ENCODE results near the gene TADA3.

Gene TADA3

DNA sequence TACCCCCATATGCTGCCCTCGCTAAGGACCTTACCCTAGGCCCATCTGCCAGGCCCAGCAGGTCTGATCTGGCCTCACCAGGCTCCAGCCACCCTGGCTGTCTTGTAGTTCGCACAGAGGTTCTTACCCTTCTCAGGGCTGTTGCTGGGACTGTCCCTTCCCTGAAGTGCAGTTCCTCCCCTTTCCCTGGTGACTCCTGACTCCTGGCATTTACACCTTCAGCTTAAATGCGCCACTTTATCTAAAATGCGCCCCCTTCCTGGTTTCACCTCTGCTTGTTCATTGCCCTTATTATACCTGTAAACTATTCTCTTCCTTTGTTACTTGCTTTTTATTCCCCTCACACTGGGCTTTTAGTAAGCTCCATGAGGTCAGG lies 17.0 kb upstream of the TADA3 start:
- H3K9ac ChIP-seq (ENCODE audit: insufficient read length, low read depth) = peak overlapping the region; percentile 84
- no peak overlapping the region for H3K4me3 ChIP-seq (ENCODE audit: insufficient read length, low read depth)
- H3K36me3 ChIP-seq (ENCODE audit: insufficient read depth, insufficient read length, low read length) = peaks cover 42% of the 10 kb centered on the region
- peaks cover 6% of the 10 kb centered on the region for H3K4me1 ChIP-seq (ENCODE audit: insufficient read depth, insufficient read length)
- no peak for DNase-seq (ENCODE audit: low read depth, low spot score)
- TF ChIP-seq SUZ12 (IDR thresholded peaks at IDR 0.05; ENCODE audit: extremely low read depth, insufficient read depth, insufficient read length) (no peak), ZNF274 (IDR thresholded peaks at IDR 0.05; ENCODE audit: low read depth, low read length) (no peak), YY1 (IDR thresholded peaks at IDR 0.05; ENCODE audit: insufficient read depth, insufficient read length) (no peak)
- H3K9me3 ChIP-seq (ENCODE audit: insufficient read depth, low read length) = no peaks in the 10 kb centered on the region
- H3K27me3 ChIP-seq (ENCODE audit: insufficient read depth, insufficient read length) = peaks cover 17% of the 10 kb centered on the region

DNA sequence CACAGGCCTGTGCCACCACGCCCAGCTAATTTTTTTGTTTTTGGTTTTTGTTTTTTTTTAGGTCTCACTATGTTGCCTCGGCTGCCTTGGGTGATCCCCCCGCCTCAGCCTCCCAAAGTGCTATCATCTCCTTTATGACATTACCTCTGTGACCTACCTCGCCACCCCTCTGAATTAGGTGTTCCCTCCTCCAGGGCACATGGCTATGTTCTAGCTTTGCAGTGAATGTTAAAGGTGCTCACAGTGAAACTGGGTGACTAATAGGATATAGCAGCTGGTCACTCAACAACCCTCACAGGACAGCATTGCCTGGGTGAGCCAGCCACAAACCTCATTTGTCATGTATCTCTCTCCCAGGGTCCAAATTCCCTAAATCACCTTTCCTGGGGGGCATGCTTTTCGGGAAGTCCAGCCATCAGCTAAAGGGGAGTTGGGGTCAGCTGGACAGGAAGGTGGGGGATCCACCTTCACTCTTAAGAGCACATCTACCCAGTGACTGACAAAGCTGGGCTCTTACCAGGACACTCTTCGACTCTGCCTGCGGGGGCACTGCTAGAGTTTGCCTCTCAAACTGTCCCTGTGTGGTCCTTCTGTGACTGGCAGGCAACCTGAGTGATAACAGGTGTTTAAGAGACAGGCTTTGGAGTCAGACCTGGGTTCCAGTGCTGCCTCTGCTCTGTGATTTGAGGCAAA lies 16.2 kb upstream of the TADA3 start:
- no peak for TF ChIP-seq ZNF274 (IDR thresholded peaks at IDR 0.05; ENCODE audit: low read depth, low read length)
- TF ChIP-seq YY1 (IDR thresholded peaks at IDR 0.05; ENCODE audit: insufficient read depth, insufficient read length) = no peak
- TF ChIP-seq SUZ12 (IDR thresholded peaks at IDR 0.05; ENCODE audit: extremely low read depth, insufficient read depth, insufficient read length) = no peak
- H3K4me1 ChIP-seq (ENCODE audit: insufficient read depth, insufficient read length) = peaks cover 6% of the 10 kb centered on the region
- H3K4me3 ChIP-seq (ENCODE audit: insufficient read length, low read depth) = no peak overlapping the region
- H3K27me3 ChIP-seq (ENCODE audit: insufficient read depth, insufficient read length) = peaks cover 17% of the 10 kb centered on the region
- DNase-seq (ENCODE audit: low read depth, low spot score) = peak; percentile 42
- peaks cover 48% of the 10 kb centered on the region for H3K36me3 ChIP-seq (ENCODE audit: insufficient read depth, insufficient read length, low read length)
- no peaks in the 10 kb centered on the region for H3K9me3 ChIP-seq (ENCODE audit: insufficient read depth, low read length)
- no peak overlapping the region for H3K9ac ChIP-seq (ENCODE audit: insufficient read length, low read depth)

DNA sequence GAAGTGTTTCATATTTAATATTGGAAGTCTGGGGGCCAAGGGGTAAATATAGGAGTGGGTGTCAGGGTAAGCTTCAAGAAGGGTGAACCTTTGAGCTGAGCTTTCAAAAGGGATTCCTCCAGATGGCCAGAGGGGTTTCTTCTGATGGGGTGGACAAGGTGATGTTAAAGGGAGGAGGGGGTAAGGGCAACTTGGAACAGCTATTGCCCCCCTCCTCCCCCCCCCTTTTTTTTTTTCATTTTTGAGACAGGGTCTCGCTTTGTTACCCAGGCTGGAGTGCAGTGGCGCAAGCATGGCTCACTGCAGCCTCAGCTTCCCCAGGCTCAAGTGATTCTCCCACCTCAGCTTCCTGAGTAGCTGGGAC lies 15.7 kb upstream of the TADA3 start:
- TF ChIP-seq SUZ12 (IDR thresholded peaks at IDR 0.05; ENCODE audit: extremely low read depth, insufficient read depth, insufficient read length) = no peak
- TF ChIP-seq YY1 (IDR thresholded peaks at IDR 0.05; ENCODE audit: insufficient read depth, insufficient read length) = no peak
- TF ChIP-seq ZNF274 (IDR thresholded peaks at IDR 0.05; ENCODE audit: low read depth, low read length) = no peak

DNA sequence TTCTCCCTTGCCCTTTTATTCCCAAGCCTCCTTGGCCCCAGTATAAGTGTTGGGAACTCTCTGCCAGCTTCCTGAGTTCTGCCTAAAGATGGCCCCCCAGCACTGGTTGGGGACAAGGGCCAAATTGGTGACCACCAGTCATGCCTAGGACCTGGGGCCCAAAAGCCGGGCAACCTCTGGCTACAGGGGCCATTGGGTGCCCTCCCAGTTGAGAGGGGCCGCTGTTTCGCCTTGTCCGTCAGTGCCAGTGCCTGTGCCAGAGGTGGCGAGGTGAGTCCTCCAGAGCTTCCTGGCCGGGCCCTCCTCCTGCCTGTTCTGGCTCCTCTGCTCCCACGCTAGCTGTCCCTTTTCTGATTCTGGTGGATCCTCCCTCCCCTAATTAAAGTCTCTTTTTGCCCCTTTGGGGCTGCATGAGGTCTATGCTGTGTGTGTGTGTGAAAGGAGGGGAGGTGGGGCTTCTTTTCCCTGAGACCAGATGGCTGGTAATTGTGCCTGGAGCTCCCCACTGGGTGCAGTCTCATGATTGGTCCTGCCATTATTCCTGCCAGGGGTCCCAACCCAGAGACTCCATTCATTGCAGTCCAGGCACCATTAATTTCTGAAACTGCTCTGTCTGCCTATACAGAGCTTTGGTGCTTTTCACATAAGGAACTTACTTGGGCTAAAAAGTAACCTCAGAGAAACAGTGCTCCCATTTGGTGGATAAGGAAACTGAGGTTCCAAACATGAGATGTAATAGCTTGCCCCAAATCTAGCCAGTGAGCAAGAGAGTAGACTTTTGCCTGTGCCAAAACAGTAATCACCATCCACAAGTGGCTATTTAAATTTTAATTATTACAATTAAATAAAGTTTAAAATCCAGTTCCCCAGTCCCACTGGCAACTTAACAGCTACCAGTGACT lies 14.7 kb upstream of the TADA3 start:
- no peaks in the 10 kb centered on the region for H3K9me3 ChIP-seq (ENCODE audit: insufficient read depth, low read length)
- peaks cover 50% of the 10 kb centered on the region for H3K36me3 ChIP-seq (ENCODE audit: insufficient read depth, insufficient read length, low read length)
- DNase-seq (ENCODE audit: low read depth, low spot score) = no peak
- H3K4me1 ChIP-seq (ENCODE audit: insufficient read depth, insufficient read length) = peaks cover 6% of the 10 kb centered on the region
- H3K4me3 ChIP-seq (ENCODE audit: insufficient read length, low read depth) = no peak overlapping the region
- H3K9ac ChIP-seq (ENCODE audit: insufficient read length, low read depth) = no peak overlapping the region
- TF ChIP-seq YY1 (IDR thresholded peaks at IDR 0.05; ENCODE audit: insufficient read depth, insufficient read length) (no peak), ZNF274 (IDR thresholded peaks at IDR 0.05; ENCODE audit: low read depth, low read length) (no peak), SUZ12 (IDR thresholded peaks at IDR 0.05; ENCODE audit: extremely low read depth, insufficient read depth, insufficient read length) (no peak)
- peaks cover 16% of the 10 kb centered on the region for H3K27me3 ChIP-seq (ENCODE audit: insufficient read depth, insufficient read length)

More for the DNA sequence above, 15.7 kb upstream of the TADA3 start:
- Histone ChIP-seq H3K27me3 (ENCODE audit: insufficient read depth, insufficient read length) (peaks cover 17% of the 10 kb centered on the region), H3K9ac (ENCODE audit: insufficient read length, low read depth) (no peak overlapping the region), H3K9me3 (ENCODE audit: insufficient read depth, low read length) (no peaks in the 10 kb centered on the region), H3K4me3 (ENCODE audit: insufficient read length, low read depth) (no peak overlapping the region), H3K4me1 (ENCODE audit: insufficient read depth, insufficient read length) (peaks cover 6% of the 10 kb centered on the region), H3K36me3 (ENCODE audit: insufficient read depth, insufficient read length, low read length) (peaks cover 48% of the 10 kb centered on the region)
- no peak for DNase-seq (ENCODE audit: low read depth, low spot score)

DNA sequence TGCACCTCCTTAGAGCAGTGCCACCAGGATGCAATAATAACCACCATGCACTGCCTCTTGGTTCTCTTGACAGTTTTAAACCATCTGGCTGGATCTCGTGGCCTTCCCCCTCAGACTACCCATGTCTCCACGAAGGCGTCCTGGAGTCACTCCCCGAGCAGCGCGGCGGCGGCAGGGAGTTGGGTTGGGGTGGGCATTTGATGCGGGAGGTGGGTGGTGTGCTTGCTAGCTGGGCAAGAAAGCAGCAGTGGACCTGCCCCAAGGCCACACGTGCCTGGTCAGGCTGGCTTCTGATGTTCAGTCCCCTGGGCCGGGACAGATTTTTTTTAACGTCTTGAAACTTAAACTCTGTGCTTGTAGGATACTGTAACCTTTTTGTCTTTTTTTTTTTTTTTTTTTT lies 13.9 kb upstream of the TADA3 start:
- Histone ChIP-seq H3K36me3 (ENCODE audit: insufficient read depth, insufficient read length, low read length) (peaks cover 57% of the 10 kb centered on the region), H3K4me3 (ENCODE audit: insufficient read length, low read depth) (no peak overlapping the region), H3K9ac (ENCODE audit: insufficient read length, low read depth) (no peak overlapping the region), H3K4me1 (ENCODE audit: insufficient read depth, insufficient read length) (peaks cover 6% of the 10 kb centered on the region), H3K27me3 (ENCODE audit: insufficient read depth, insufficient read length) (peaks cover 8% of the 10 kb centered on the region), H3K9me3 (ENCODE audit: insufficient read depth, low read length) (no peaks in the 10 kb centered on the region)
- DNase-seq (ENCODE audit: low read depth, low spot score) = no peak
- TF ChIP-seq ZNF274 (IDR thresholded peaks at IDR 0.05; ENCODE audit: low read depth, low read length) = no peak
- no peak for TF ChIP-seq SUZ12 (IDR thresholded peaks at IDR 0.05; ENCODE audit: extremely low read depth, insufficient read depth, insufficient read length)
- TF ChIP-seq YY1 (IDR thresholded peaks at IDR 0.05; ENCODE audit: insufficient read depth, insufficient read length) = no peak

DNA sequence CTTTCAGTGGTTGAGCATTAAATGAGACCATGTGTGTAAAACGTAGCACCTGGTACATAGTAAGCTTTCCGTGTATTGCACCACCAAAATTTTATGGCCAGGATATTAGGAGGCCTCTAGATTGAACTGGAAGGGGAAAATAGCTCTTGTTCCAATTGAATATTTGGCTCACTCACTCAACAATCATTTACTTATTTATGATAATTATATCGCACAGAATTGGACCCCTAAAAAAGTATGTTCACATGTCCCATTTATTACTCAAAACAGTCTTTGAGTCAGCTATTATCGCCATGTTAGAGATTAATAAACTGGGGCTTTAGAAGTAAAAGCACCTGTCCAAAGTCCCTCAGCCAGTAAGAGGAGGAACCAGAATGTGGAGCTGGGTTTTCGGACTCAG lies 12.7 kb upstream of the TADA3 start:
- Histone ChIP-seq H3K4me3 (ENCODE audit: insufficient read length, low read depth) (no peak overlapping the region), H3K9ac (ENCODE audit: insufficient read length, low read depth) (no peak overlapping the region), H3K36me3 (ENCODE audit: insufficient read depth, insufficient read length, low read length) (peaks cover 68% of the 10 kb centered on the region), H3K9me3 (ENCODE audit: insufficient read depth, low read length) (no peaks in the 10 kb centered on the region), H3K4me1 (ENCODE audit: insufficient read depth, insufficient read length) (peaks cover 6% of the 10 kb centered on the region), H3K27me3 (ENCODE audit: insufficient read depth, insufficient read length) (no peaks in the 10 kb centered on the region)
- DNase-seq (ENCODE audit: low read depth, low spot score) = no peak
- TF ChIP-seq SUZ12 (IDR thresholded peaks at IDR 0.05; ENCODE audit: extremely low read depth, insufficient read depth, insufficient read length) = no peak
- no peak for TF ChIP-seq YY1 (IDR thresholded peaks at IDR 0.05; ENCODE audit: insufficient read depth, insufficient read length)
- TF ChIP-seq ZNF274 (IDR thresholded peaks at IDR 0.05; ENCODE audit: low read depth, low read length) = no peak

DNA sequence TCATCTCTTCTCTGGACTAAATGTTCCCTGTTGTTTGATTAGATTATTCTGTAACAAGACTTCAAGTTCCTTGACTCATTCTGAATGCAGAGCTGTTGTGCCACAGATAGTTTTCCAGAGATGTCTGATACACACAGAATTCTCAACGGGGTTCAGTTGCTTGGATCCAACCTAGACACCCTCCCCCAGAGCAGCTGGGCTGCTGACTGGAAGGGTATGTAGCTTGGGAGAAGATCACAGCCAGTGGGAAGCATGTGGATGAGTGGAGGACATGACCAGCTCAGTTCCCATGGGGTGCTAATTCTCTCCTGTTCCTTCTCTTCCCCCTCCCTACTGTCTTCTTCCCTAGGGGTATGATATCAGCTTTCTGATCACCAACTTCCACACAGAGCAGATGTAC lies 11.2 kb upstream of the TADA3 start:
- H3K36me3 ChIP-seq (ENCODE audit: insufficient read depth, insufficient read length, low read length) = peaks cover 83% of the 10 kb centered on the region
- H3K9me3 ChIP-seq (ENCODE audit: insufficient read depth, low read length) = no peaks in the 10 kb centered on the region
- no peak for DNase-seq (ENCODE audit: low read depth, low spot score)
- H3K4me3 ChIP-seq (ENCODE audit: insufficient read length, low read depth) = no peak overlapping the region
- no peak for TF ChIP-seq ZNF274 (IDR thresholded peaks at IDR 0.05; ENCODE audit: low read depth, low read length)
- no peak for TF ChIP-seq YY1 (IDR thresholded peaks at IDR 0.05; ENCODE audit: insufficient read depth, insufficient read length)
- TF ChIP-seq SUZ12 (IDR thresholded peaks at IDR 0.05; ENCODE audit: extremely low read depth, insufficient read depth, insufficient read length) = no peak
- H3K27me3 ChIP-seq (ENCODE audit: insufficient read depth, insufficient read length) = no peaks in the 10 kb centered on the region
- no peak overlapping the region for H3K9ac ChIP-seq (ENCODE audit: insufficient read length, low read depth)
- no peaks in the 10 kb centered on the region for H3K4me1 ChIP-seq (ENCODE audit: insufficient read depth, insufficient read length)
